Retinal pigment epithelial cell (primary cell): Measurements from ENCODE around the gene WDR33.
"Not testable (repeated sequence)": the region's sequence is repeated elsewhere in the genome, so short reads cannot be mapped to it uniquely, and the experiment has no call there.

Source experiments
- DNase-seq: peaks from one replicate; pipeline ENCODE4 v3.0.0-alpha.2; 2010; ENCODE audit warnings: low read depth
- H3K4me3 ChIP-seq: 2 replicates; pipeline ENCODE4 v1.5.1; 2011; ENCODE audit warnings: mild to moderate bottlenecking, low read length, control low read depth, moderate library complexity
- CTCF ChIP-seq: conservative IDR thresholded peaks from 2 replicates; pipeline ENCODE4 v1.5.1; 2011; ENCODE audit warnings: low read depth, low read length, control low read depth, inconsistent platforms

WDR33 gene

GRCh38 chr2:127762846-127763245, 48.1 kb downstream of the WDR33 start:
- TF ChIP-seq CTCF: no peak
- no peak overlapping the region for H3K4me3 ChIP-seq
- no peak for DNase-seq

GRCh38 chr2:127762441-127762840, 48.5 kb downstream of the WDR33 start:
- no peak overlapping the region for H3K4me3 ChIP-seq

GRCh38 chr2:127759931-127760330, 51.0 kb downstream of the WDR33 start:
- H3K4me3 ChIP-seq: no peak overlapping the region
- no peak for DNase-seq
- no peak for TF ChIP-seq CTCF

More at GRCh38 chr2:127762441-127762840, 48.5 kb downstream of the WDR33 start:
- DNase-seq: no peak
- TF ChIP-seq CTCF: no peak

GRCh38 chr2:127754186-127754585, 56.8 kb downstream of the WDR33 start:
- DNase-seq: no peak
- H3K4me3 ChIP-seq: no peak overlapping the region
- TF ChIP-seq CTCF: no peak

GRCh38 chr2:127753374-127753773, 57.6 kb downstream of the WDR33 start:
- DNase-seq: no peak
- no peak overlapping the region for H3K4me3 ChIP-seq
- no peak for TF ChIP-seq CTCF

GRCh38 chr2:127749537-127749936, 61.4 kb downstream of the WDR33 start:
- H3K4me3 ChIP-seq, DNase-seq: not testable (repeated sequence)

GRCh38 chr2:127747621-127748020, 63.4 kb downstream of the WDR33 start:
- peak; percentile 90 for DNase-seq
- no peak for TF ChIP-seq CTCF
- H3K4me3 ChIP-seq: no peak overlapping the region

- no peak for TF ChIP-seq CTCF
- no peak overlapping the region for H3K4me3 ChIP-seq
- no peak for DNase-seq
These were observed 67.4 kb downstream of the WDR33 start for GRCh38 chr2:127743477-127744026.
